CD4-positive, alpha-beta memory T cell (primary cell): ENCODE data around the gene TNFRSF6B. TPM values are rescaled to one million over a fixed set of nuclear protein-coding genes. Genes with fewer than 3 reads are reported as not detected.

ENCODE experiments used
- CTCF ChIA-PET: fragments of 350-600 bp; sonication (Branson Sonifier 250); formaldehyde crosslinking; loops from one replicate; lab custom pipeline; 2021; ENCODE audit warnings: inconsistent platforms; ENCODE audit not compliant: partially characterized antibody; lab: Charles Lee
- POLR2A ChIA-PET: fragments of 350-600 bp; sonication (Branson Sonifier 250); formaldehyde crosslinking; loops from one replicate; lab custom pipeline; 2021; ENCODE audit not compliant: partially characterized antibody; lab: Charles Lee
- DNase-seq, 5 donors: peaks; one replicate each; pipeline versions ENCODE4 v3.0.0 to v3.0.0-alpha.2; 2020 to 2022; ENCODE audit warnings: mixed read lengths in 1 of 5
- H3K27ac ChIP-seq: one replicate; pipeline ENCODE4 v1.7.0; 2013; ENCODE audit warnings: low read depth, low read length
- H3K27me3 ChIP-seq: 2 replicates; pipeline ENCODE4 v1.7.0; 2013; ENCODE audit warnings: mild to moderate bottlenecking, low read length, moderate library complexity; ENCODE audit not compliant: insufficient read depth
- H3K36me3 ChIP-seq: 2 replicates; pipeline ENCODE4 v1.7.0; 2013; ENCODE audit warnings: mild to moderate bottlenecking, low read length, moderate library complexity; ENCODE audit not compliant: insufficient read depth
- H3K4me1 ChIP-seq: 2 replicates; pipeline ENCODE4 v1.7.0; 2013; ENCODE audit warnings: mild to moderate bottlenecking, low read length, moderate library complexity; ENCODE audit not compliant: insufficient read depth
- H3K4me3 ChIP-seq, 2 donors: one replicate each; pipeline ENCODE4 v1.7.0; 2013; ENCODE audit warnings: low read length in 2 of 2, mild to moderate bottlenecking in 1 of 2
- H3K9me3 ChIP-seq, 2 donors: one replicate each; pipeline ENCODE4 v1.7.0; 2013; ENCODE audit warnings: low read length in 2 of 2, control low read depth in 1 of 2; ENCODE audit not compliant: control insufficient read depth in 1 of 2
- H3K27ac Mint-ChIP-seq, 7 donors: one replicate each; pipeline ENCODE4 v1.8.0; 2020 to 2021; ENCODE audit warnings: mixed read lengths in 7 of 7, mild to moderate bottlenecking in 6 of 7, inconsistent platforms in 3 of 7, moderate library complexity in 3 of 7
- H3K27me3 Mint-ChIP-seq, 2 donors: one replicate each; pipeline ENCODE4 v1.8.0; 2020 to 2021; ENCODE audit warnings: mixed read lengths in 2 of 2
- H3K36me3 Mint-ChIP-seq, 2 donors: one replicate each; pipeline ENCODE4 v1.8.0; 2020 to 2021; ENCODE audit warnings: mixed read lengths in 2 of 2, inconsistent platforms in 1 of 2, mild to moderate bottlenecking in 1 of 2
- H3K4me1 Mint-ChIP-seq, 4 donors: one replicate each; pipeline ENCODE4 v1.8.0; 2020 to 2021; ENCODE audit warnings: mixed read lengths in 4 of 4, mild to moderate bottlenecking in 1 of 4
- H3K4me3 Mint-ChIP-seq, 8 donors: one replicate each; pipeline ENCODE4 v1.8.0; 2020 to 2021; ENCODE audit warnings: mixed read lengths in 8 of 8, mild to moderate bottlenecking in 7 of 8, moderate library complexity in 6 of 8, inconsistent platforms in 3 of 8
- H3K9me3 Mint-ChIP-seq, 8 donors: one replicate each; pipeline ENCODE4 v1.8.0; 2020 to 2021; ENCODE audit warnings: mixed read lengths in 8 of 8, mild to moderate bottlenecking in 5 of 8, inconsistent platforms in 3 of 8, moderate library complexity in 1 of 8
- intact Hi-C: fragments of 100-400 bp; cut with micrococcal nuclease; formaldehyde crosslinking; loops from one replicate; pipeline ENCODE4 v1.15.1; 2023
- polyA plus RNA-seq, 2 donors: library from polyadenylated mRNA; unstranded; fragments of 300-500 nt; fragmentation: Illumina TruSeq; gene quantifications; one replicate each; pipeline ENCODE4 v1.2.3, GENCODE V29; 2021
- total RNA-seq, 2 experiments: library from RNA; stranded (reverse); gene quantifications; one replicate each; pipeline ENCODE4 v1.2.3, GENCODE V29; 2021

The TNFRSF6B gene
- total and polyA plus RNA-seq, 4 experiments from 2014 or later: not detected

DNA sequence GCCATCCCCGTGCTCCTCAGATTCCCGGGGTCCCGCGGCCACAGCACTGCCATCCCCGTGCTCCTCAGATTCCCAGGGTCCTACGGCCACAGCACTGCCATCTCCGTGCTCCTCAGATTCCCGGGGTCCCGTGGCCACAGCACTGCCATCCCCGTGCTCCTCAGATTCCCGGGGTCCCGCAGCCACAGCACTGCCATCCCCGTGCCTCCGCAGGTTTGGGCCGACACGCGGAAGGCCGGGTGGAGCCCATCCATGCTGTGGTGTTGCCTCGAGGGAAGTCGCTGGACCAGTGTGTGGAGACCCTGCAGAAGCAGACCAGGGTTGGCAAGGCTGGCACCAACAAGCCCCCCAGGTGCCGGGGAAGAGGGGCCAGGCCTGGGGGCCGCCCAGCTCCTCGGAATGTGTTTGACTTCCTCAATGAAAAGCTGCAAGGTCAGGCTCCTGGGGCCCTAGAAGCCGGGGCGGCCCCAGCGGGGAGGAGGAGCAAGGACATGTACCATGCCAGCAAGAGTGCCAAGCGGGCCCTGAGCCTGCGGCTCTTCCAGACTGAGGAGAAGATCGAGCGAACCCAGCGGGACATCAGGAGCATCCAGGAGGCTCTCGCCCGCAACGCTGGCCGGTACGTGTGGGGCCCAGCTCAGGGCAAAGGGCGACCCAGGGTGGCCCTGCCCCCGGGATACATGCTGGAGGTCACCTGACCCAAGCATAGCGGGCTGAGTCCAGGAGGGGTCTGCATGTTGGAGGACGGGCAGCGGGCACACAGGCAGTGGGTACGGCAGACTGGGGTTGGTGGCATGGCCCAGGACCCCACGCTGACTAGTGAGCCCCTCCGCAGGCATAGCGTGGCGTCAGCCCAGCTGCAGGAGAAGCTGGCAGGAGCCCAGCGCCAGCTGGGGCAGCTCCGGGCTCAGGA, 38.8 kb downstream of the TNFRSF6B start:
- H3K9me3 Mint-ChIP-seq: peaks cover 0 to 3% (median 0%) of the 10 kb centered on the region in 8 donors
- Histone ChIP-seq H3K4me3 (peak overlapping the region in 1 of 2 donors; percentile 92), H3K9me3 (no peaks in the 10 kb centered on the region), H3K27ac (no peak overlapping the region), H3K4me1 (peaks cover 45% of the 10 kb centered on the region), H3K36me3 (peaks cover 22% of the 10 kb centered on the region), H3K27me3 (no peaks in the 10 kb centered on the region)
- no peaks in the 10 kb centered on the region for H3K27me3 Mint-ChIP-seq
- H3K4me1 Mint-ChIP-seq: peaks cover 12 to 28% (median 16%) of the 10 kb centered on the region in 4 donors
- H3K4me3 Mint-ChIP-seq: peak overlapping the region in 6 of 8 donors; percentile 65 to 92 (median 90)
- intact Hi-C loops: loop anchor here (5.0 kb wide), 1 partner anchor 222 kb away; the partner anchor contains the start of gene UCKL1
- peak overlapping the region in 3 of 7 donors; percentile 79 to 97 (median 81) for H3K27ac Mint-ChIP-seq
- no peak for DNase-seq
- POLR2A ChIA-PET: interaction anchor here (0.6 to 7.0 kb wide), 22 partner anchors 11 to 344 kb away, joined by 3 to 202 read pairs (median 10); partner anchors contain the start of genes ARFRP1, FNDC11, GMEB2 and OPRL1
- H3K36me3 Mint-ChIP-seq: peaks cover 7 to 29% of the 10 kb centered on the region in 2 donors
- CTCF ChIA-PET: interaction anchor here (1.2 to 2.4 kb wide), 6 partner anchors 16 to 198 kb away, joined by 3 to 26 read pairs (median 8); partner anchors contain the start of genes ARFRP1, PTK6 and ZGPAT

GRCh38 chr20:63735859-63736718, 39.6 kb downstream of the TNFRSF6B start, which contains the start of gene LIME1:
Gene LIME1, plus strand, starts transcription at chr20:63736664. Its CDS starts 886 bp downstream, at chr20:63737550.
- intact Hi-C loops: loop anchor here (1.0 to 5.0 kb wide), 6 partner anchors 8 to 221 kb away; partner anchors contain the start of genes ARFRP1, STMN3 and UCKL1
- H3K4me3 Mint-ChIP-seq: peak within 1 kb of the TSS; percentile 89 to 95 (median 91)
- H3K9me3 ChIP-seq: no peaks in the 10 kb centered on the region
- peaks cover 22% of the 10 kb centered on the region for H3K36me3 ChIP-seq
- H3K4me1 ChIP-seq: peaks cover 42% of the 10 kb centered on the region
- ChIA-PET CTCF (interaction anchor here (0.8 to 2.4 kb wide), 16 partner anchors 8 to 244 kb away, joined by 3 to 26 read pairs (median 4); partner anchors contain the start of genes ARFRP1, PTK6, SAMD10 and ZGPAT), POLR2A (interaction anchor here (0.6 to 7.0 kb wide), 37 partner anchors 8 to 343 kb away, joined by 3 to 202 read pairs (median 7); partner anchors contain the start of genes ARFRP1, FNDC11, GMEB2 and OPRL1)
- peak; percentile 85 to 91 (median 87) for DNase-seq
- peaks cover 10 to 28% (median 15%) of the 10 kb centered on the region in 4 donors for H3K4me1 Mint-ChIP-seq
- H3K27ac ChIP-seq: peak within 1 kb of the TSS; percentile 69
- peak within 1 kb of the TSS; percentile 91 to 92 for H3K4me3 ChIP-seq
- H3K27me3 Mint-ChIP-seq: no peaks in the 10 kb centered on the region
- peaks cover 7 to 29% of the 10 kb centered on the region in 2 donors for H3K36me3 Mint-ChIP-seq
- H3K27ac Mint-ChIP-seq: peak within 1 kb of the TSS; percentile 90 to 97 (median 94)
- H3K27me3 ChIP-seq: no peaks in the 10 kb centered on the region
- peaks cover 0 to 3% (median 0%) of the 10 kb centered on the region in 8 donors for H3K9me3 Mint-ChIP-seq

DNA sequence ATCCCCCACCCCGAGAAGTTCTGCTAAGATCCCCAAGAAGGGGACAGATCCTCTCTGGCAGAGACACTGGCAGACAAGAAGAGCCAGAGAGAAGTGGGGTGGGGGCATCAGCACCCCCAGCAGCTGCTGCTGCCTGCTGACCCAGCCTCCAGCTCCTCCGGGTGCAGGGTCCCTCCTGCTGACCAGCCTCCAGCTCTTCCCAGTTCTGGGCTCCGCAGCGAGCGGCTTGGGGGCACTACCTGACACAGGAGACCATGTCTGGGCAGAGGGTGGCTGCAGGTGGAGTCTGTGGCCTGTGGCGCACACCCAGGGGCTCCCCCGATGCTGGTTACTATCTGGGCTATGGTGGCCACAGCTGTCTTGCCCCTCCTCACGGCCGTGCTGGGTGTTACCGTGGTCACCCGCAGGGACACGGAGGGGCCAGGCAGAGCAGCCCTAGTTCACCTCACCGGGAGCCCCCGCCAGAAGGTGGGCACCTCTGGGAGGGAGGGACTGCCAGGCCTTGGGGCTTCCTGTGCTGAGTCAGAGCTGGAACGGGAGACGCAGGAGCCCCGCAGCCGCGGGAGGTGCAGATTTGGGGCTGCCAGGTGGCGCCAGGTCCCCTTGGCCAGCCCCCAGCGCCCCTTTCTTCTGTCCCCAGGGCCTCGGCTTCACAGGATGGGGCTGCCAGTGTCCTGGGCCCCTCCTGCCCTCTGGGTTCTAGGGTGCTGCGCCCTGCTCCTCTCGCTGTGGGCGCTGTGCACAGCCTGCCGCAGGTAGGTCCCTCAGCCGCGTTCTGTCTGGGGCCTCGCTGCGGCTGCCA, 40.6 kb downstream of the TNFRSF6B start:
- intact Hi-C loops: loop anchor here (1.0 to 5.0 kb wide), 7 partner anchors 9 to 220 kb away; partner anchors contain the start of genes ARFRP1, STMN3 and UCKL1
- Histone ChIP-seq H3K4me3 (peak overlapping the region; percentile 91 to 92), H3K27me3 (no peaks in the 10 kb centered on the region), H3K4me1 (peaks cover 40% of the 10 kb centered on the region), H3K9me3 (no peaks in the 10 kb centered on the region), H3K27ac (peak overlapping the region; percentile 69), H3K36me3 (peaks cover 22% of the 10 kb centered on the region)
- ChIA-PET CTCF (interaction anchor here (0.8 to 2.4 kb wide), 16 partner anchors 9 to 243 kb away, joined by 3 to 26 read pairs (median 4); partner anchors contain the start of genes ARFRP1, PTK6, SAMD10 and ZGPAT), POLR2A (interaction anchor here (0.6 to 7.0 kb wide), 33 partner anchors 8 to 342 kb away, joined by 3 to 202 read pairs (median 8); partner anchors contain the start of genes ARFRP1, FNDC11, GMEB2 and OPRL1)
- peak; percentile 61 to 84 (median 66) for DNase-seq
- Mint-ChIP-seq H3K4me3 (peak overlapping the region; percentile 89 to 95 (median 91)), H3K27ac (peak overlapping the region; percentile 90 to 97 (median 94)), H3K9me3 (peaks cover 0 to 3% (median 0%) of the 10 kb centered on the region in 8 donors), H3K27me3 (no peaks in the 10 kb centered on the region), H3K36me3 (peaks cover 7 to 29% of the 10 kb centered on the region in 2 donors), H3K4me1 (peaks cover 10 to 28% (median 15%) of the 10 kb centered on the region in 4 donors)

GRCh38 chr20:63737695-63737944, 41.2 kb downstream of the TNFRSF6B start:
- peaks cover 7 to 29% of the 10 kb centered on the region in 2 donors for H3K36me3 Mint-ChIP-seq
- DNase-seq: peak in 1 of 5 donors; percentile 26
- ChIA-PET POLR2A (interaction anchor here (0.9 to 7.0 kb wide), 20 partner anchors 10 to 341 kb away, joined by 3 to 202 read pairs (median 18); partner anchors contain the start of genes ARFRP1, FNDC11, GMEB2 and OPRL1), CTCF (interaction anchor here (1.3 to 2.4 kb wide), 5 partner anchors 10 to 38 kb away, joined by 3 to 26 read pairs (median 6); partner anchors contain the start of genes ARFRP1 and ZGPAT)
- H3K4me3 Mint-ChIP-seq: peak overlapping the region; percentile 89 to 95 (median 91)
- intact Hi-C loops: loop anchor here (1.0 to 5.0 kb wide), 5 partner anchors 13 to 220 kb away; partner anchors contain the start of genes STMN3 and UCKL1
- H3K4me1 Mint-ChIP-seq: peaks cover 10 to 28% (median 15%) of the 10 kb centered on the region in 4 donors
- peaks cover 22% of the 10 kb centered on the region for H3K36me3 ChIP-seq
- H3K27me3 Mint-ChIP-seq: no peaks in the 10 kb centered on the region
- H3K9me3 ChIP-seq: no peaks in the 10 kb centered on the region
- no peaks in the 10 kb centered on the region for H3K27me3 ChIP-seq
- peak overlapping the region in 2 of 7 donors; percentile 72 to 97 for H3K27ac Mint-ChIP-seq
- peaks cover 0 to 3% (median 0%) of the 10 kb centered on the region in 8 donors for H3K9me3 Mint-ChIP-seq
- H3K27ac ChIP-seq: peak overlapping the region; percentile 69
- peak overlapping the region in 1 of 2 donors; percentile 92 for H3K4me3 ChIP-seq
- H3K4me1 ChIP-seq: peaks cover 35% of the 10 kb centered on the region

- peaks cover 33% of the 10 kb centered on the region for H3K4me1 ChIP-seq
- ChIA-PET CTCF (interaction anchor here (1.6 to 2.4 kb wide), 2 partner anchors 31 kb away, joined by 7 to 26 read pairs; partner anchors contain the start of genes ARFRP1 and ZGPAT), POLR2A (interaction anchor here (0.9 to 7.0 kb wide), 24 partner anchors 10 to 341 kb away, joined by 3 to 202 read pairs (median 12); partner anchors contain the start of genes ARFRP1, FNDC11, GMEB2 and HELZ2)
- Mint-ChIP-seq H3K9me3 (peaks cover 0 to 3% (median 0%) of the 10 kb centered on the region in 8 donors), H3K4me3 (peak overlapping the region; percentile 27 to 91 (median 64)), H3K4me1 (peaks cover 10 to 28% (median 15%) of the 10 kb centered on the region in 4 donors), H3K36me3 (peaks cover 8 to 29% of the 10 kb centered on the region in 2 donors), H3K27me3 (no peaks in the 10 kb centered on the region), H3K27ac (peak overlapping the region in 4 of 7 donors; percentile 17 to 44 (median 32))
- peak overlapping the region in 1 of 2 donors; percentile 92 for H3K4me3 ChIP-seq
- DNase-seq: peak; percentile 34 to 59 (median 43)
- H3K9me3 ChIP-seq: no peaks in the 10 kb centered on the region
- peak overlapping the region; percentile 46 for H3K27ac ChIP-seq
- no peaks in the 10 kb centered on the region for H3K27me3 ChIP-seq
- peaks cover 22% of the 10 kb centered on the region for H3K36me3 ChIP-seq
- intact Hi-C loops: loop anchor here (1.0 to 5.0 kb wide), 5 partner anchors 13 to 219 kb away; partner anchors contain the start of genes STMN3 and UCKL1
Observed at GRCh38 chr20:63737945-63738686, 41.7 kb downstream of the TNFRSF6B start.
